Psoas muscle (tissue), 8 donors: ENCODE results near the gene PID1. TPM values are rescaled to one million over a fixed set of nuclear protein-coding genes. Genes with fewer than 3 reads are reported as not detected.

ENCODE experiments used
- ATAC-seq, 4 donors: fragments of 200-7000 bp; cut with Tn5 transposase; one replicate each; pipeline ENCODE4 v1.9.1; 2020; ENCODE audit warnings: moderate library complexity in 3 of 4, mild to moderate bottlenecking in 2 of 4
- DNase-seq, 2 donors: peaks; one replicate each; pipeline ENCODE4 v3.0.0-alpha.2; 2020
- H3K27ac ChIP-seq: fragments of 200-600 bp; one replicate; pipeline ENCODE4 v1.8.0; 2022
- H3K27me3 ChIP-seq, 3 donors: fragments of 200-600 bp in 1 of 3; one replicate each; pipeline versions ENCODE4 v1.6.1 to v1.8.0; 2013 to 2022; ENCODE audit warnings: low read length in 2 of 3, mild to moderate bottlenecking in 2 of 3, moderate library complexity in 1 of 3; ENCODE audit not compliant: insufficient read depth in 3 of 3
- H3K36me3 ChIP-seq, 2 donors: fragments of 200-600 bp in 1 of 2; one replicate each; pipeline versions ENCODE4 v1.6.1 to v1.8.0; 2013 to 2022; ENCODE audit warnings: low read depth in 1 of 2, mild to moderate bottlenecking in 1 of 2, moderate library complexity in 1 of 2; ENCODE audit not compliant: insufficient read depth in 1 of 2
- H3K4me1 ChIP-seq: fragments of 200-600 bp; one replicate; pipeline ENCODE4 v1.8.0; 2022
- H3K4me3 ChIP-seq: fragments of 200-600 bp; one replicate; pipeline ENCODE4 v1.8.0; 2022; ENCODE audit warnings: mild to moderate bottlenecking
- H3K9me3 ChIP-seq: fragments of 200-600 bp; one replicate; pipeline ENCODE4 v1.8.0; 2022
- CTCF ChIP-seq: fragments of 200-600 bp; IDR thresholded peaks from one replicate; pipeline ENCODE4 v1.8.0; 2022; ENCODE audit warnings: antibody characterized with exemption
- WGBS, 3 donors: extraction: QIAGEN DNeasy Blood & Tissue Kit; methylation state at CpG; one replicate each; pipeline versions ENCODE4 v1.1.6 to v1.1.7; 2013; 5-methylcytosine and 5-hydroxymethylcytosine counted together
- intact Hi-C, 2 donors: fragments of 100-400 bp; cut with DNase I; formaldehyde crosslinking; loops; one replicate each; pipeline versions ENCODE4 v1.11.0 to v1.14.2; 2022
- polyA plus RNA-seq, 3 donors: library from polyadenylated mRNA; stranded (reverse); fragments of 200-250 nt; gene quantifications; one replicate each; pipeline ENCODE4 v1.2.3, GENCODE V29; 2013
- total RNA-seq, 4 donors: library from RNA; stranded (reverse); fragmentation: NEBNext Ultra II Directional in 2 of 4; extraction: Animal tissue kit (Norgen Biotek cat#: 25700) in 2 of 4; gene quantifications; one replicate each; pipeline versions ENCODE4 v1.2.1 to v1.2.4, GENCODE V29; 2021 to 2023
- donor health status: healthy with polysubstance abuse.
- donor health status: DM: no; HTN: no; CAD: no; lungs with moderate emphysema.
- donor health status: Bipolar disorder and iron deficiency.
- donor health status: healthy.
- donor health status: DM: yes; HTN: yes; CAD: no.
- donor health status: DM: no; HTN: no; CAD: no.
- donor health status: DM: no; HTN: no; CAD: no.
- donor health status: DM: yes; HTN: yes; CAD: no.

The PID1 gene
- total and polyA plus RNA-seq, 7 donors, result 4.3 to 10.6 (median 6.6) TPM

- Histone ChIP-seq H3K27me3 (no peaks in the 10 kb centered on the region), H3K27ac (no peak overlapping the region), H3K4me1 (no peaks in the 10 kb centered on the region), H3K36me3 (no peaks in the 10 kb centered on the region), H3K4me3 (no peak overlapping the region), H3K9me3 (no peaks in the 10 kb centered on the region)
- no peak for ATAC-seq
- intact Hi-C loops, result no loop called here
- no peak for DNase-seq
- TF ChIP-seq CTCF, result no peak
- 72 to 81% (median 76%) methylated on average over 4 of the region's 4 CpGs for WGBS, 3 donors
Measured at GRCh38 chr2:229118336-229118735, 152.8 kb downstream of the PID1 start.

GRCh38 chr2:229111744-229112143 lies 159.3 kb downstream of the PID1 start:
- DNase-seq, result no peak
- Histone ChIP-seq H3K36me3 (no peaks in the 10 kb centered on the region), H3K4me3 (no peak overlapping the region), H3K4me1 (no peaks in the 10 kb centered on the region), H3K27ac (no peak overlapping the region), H3K27me3 (peaks cover 0 to 2% (median 0%) of the 10 kb centered on the region in 3 donors), H3K9me3 (no peaks in the 10 kb centered on the region)
- no peak for ATAC-seq
- no peak for TF ChIP-seq CTCF
- intact Hi-C loops, result no loop called here
- 77 to 80% (median 79%) methylated on average over 5 of the region's 5 CpGs for WGBS, 3 donors

- TF ChIP-seq CTCF, result no peak
- no peaks in the 10 kb centered on the region for H3K4me1 ChIP-seq
- no peak overlapping the region for H3K27ac ChIP-seq
- no peak for DNase-seq
- intact Hi-C loops, result no loop called here
- H3K4me3 ChIP-seq, result no peak overlapping the region
- no peaks in the 10 kb centered on the region for H3K9me3 ChIP-seq
- H3K27me3 ChIP-seq, result peaks cover 0 to 2% (median 0%) of the 10 kb centered on the region in 3 donors
- WGBS, 3 donors, result 35 to 41% (median 39%) methylated on average over 7 of the region's 7 CpGs
- ATAC-seq, result no peak
- H3K36me3 ChIP-seq, result no peaks in the 10 kb centered on the region
Measured at GRCh38 chr2:229109195-229109594, 161.9 kb downstream of the PID1 start.

- 38 to 54% (median 51%) methylated on average over 7 of the region's 7 CpGs for WGBS, 3 donors
- Histone ChIP-seq H3K9me3 (no peaks in the 10 kb centered on the region), H3K4me1 (no peaks in the 10 kb centered on the region), H3K27me3 (peaks cover 0 to 2% (median 0%) of the 10 kb centered on the region in 3 donors), H3K4me3 (no peak overlapping the region), H3K36me3 (no peaks in the 10 kb centered on the region), H3K27ac (no peak overlapping the region)
- ATAC-seq (no peak), DNase-seq (no peak)
- intact Hi-C loops, result no loop called here
- TF ChIP-seq CTCF, result no peak
Measured at GRCh38 chr2:229107601-229108000, 163.5 kb downstream of the PID1 start.

GRCh38 chr2:229104974-229105387 lies 166.1 kb downstream of the PID1 start:
- no peak for TF ChIP-seq CTCF
- intact Hi-C loops, result no loop called here
- H3K4me1 ChIP-seq, result no peaks in the 10 kb centered on the region
- no peak for DNase-seq
- WGBS, 3 donors, result 58 to 65% (median 64%) methylated on average over 7 of the region's 7 CpGs
- no peaks in the 10 kb centered on the region for H3K9me3 ChIP-seq
- no peak overlapping the region for H3K4me3 ChIP-seq
- ATAC-seq, result no peak
- no peaks in the 10 kb centered on the region for H3K36me3 ChIP-seq
- H3K27me3 ChIP-seq, result no peaks in the 10 kb centered on the region
- H3K27ac ChIP-seq, result no peak overlapping the region
